H9 (cell line): ENCODE measurements around the gene CADPS2. TPM values are rescaled to one million over a fixed set of nuclear protein-coding genes. Genes with fewer than 3 reads are reported as not detected.

Experiments used
- DNase-seq: peaks from one replicate; pipeline ENCODE4 v3.0.0-alpha.2; 2017
- H2AFZ ChIP-seq: one replicate; pipeline ENCODE4 v1.6.1; 2013; ENCODE audit warnings: mild to moderate bottlenecking, low read length, control low read depth, moderate library complexity
- H2AK5ac ChIP-seq: 2 replicates; pipeline ENCODE4 v1.6.1; 2013; ENCODE audit warnings: low read length, control low read depth, mixed read lengths; ENCODE audit not compliant: insufficient read length
- H2BK120ac ChIP-seq: one replicate; pipeline ENCODE4 v1.6.1; 2013; ENCODE audit warnings: low read depth, mild to moderate bottlenecking, low read length, control low read depth, inconsistent platforms; ENCODE audit not compliant: poor library complexity, severe bottlenecking
- H2BK12ac ChIP-seq: 2 replicates; pipeline ENCODE4 v1.6.1; 2013; ENCODE audit warnings: low read length, control low read depth, mixed read lengths, low read depth; ENCODE audit not compliant: insufficient read length
- H2BK15ac ChIP-seq: 2 replicates; pipeline ENCODE4 v1.6.1; 2013; ENCODE audit warnings: low read depth, low read length, control low read depth
- H2BK20ac ChIP-seq: one replicate; pipeline ENCODE4 v1.6.1; 2013; ENCODE audit warnings: low read depth, mild to moderate bottlenecking, low read length, control low read depth, inconsistent platforms; ENCODE audit not compliant: poor library complexity, severe bottlenecking
- H2BK5ac ChIP-seq: 2 replicates; pipeline ENCODE4 v1.6.1; 2013; ENCODE audit warnings: low read length, control low read depth, mixed read lengths; ENCODE audit not compliant: insufficient read length
- H3K14ac ChIP-seq: 2 replicates; pipeline ENCODE4 v1.6.1; 2013; ENCODE audit warnings: low read length, control low read depth; ENCODE audit not compliant: insufficient read depth
- H3K18ac ChIP-seq: 2 replicates; pipeline ENCODE4 v1.6.1; 2013; ENCODE audit warnings: low read depth, mild to moderate bottlenecking, mixed read lengths, low read length, control low read depth; ENCODE audit not compliant: insufficient read length
- H3K23ac ChIP-seq: 2 replicates; pipeline ENCODE4 v1.6.1; 2013; ENCODE audit warnings: low read length, control low read depth, mixed read lengths, low read depth; ENCODE audit not compliant: insufficient read length
- H3K23me2 ChIP-seq: 2 replicates; pipeline ENCODE4 v1.6.1; 2013; ENCODE audit warnings: low read depth, mild to moderate bottlenecking, mixed read lengths, low read length, control low read depth; ENCODE audit not compliant: insufficient read length, poor library complexity, severe bottlenecking
- H3K27ac ChIP-seq: 2 replicates; pipeline ENCODE4 v1.5.1; 2013; ENCODE audit warnings: low read length, control low read depth, mixed read lengths, low read depth; ENCODE audit not compliant: insufficient read length
- H3K27me3 ChIP-seq: 2 replicates; pipeline ENCODE4 v1.6.1; 2013; ENCODE audit warnings: low read length, control low read depth, inconsistent platforms; ENCODE audit not compliant: insufficient read depth
- H3K4ac ChIP-seq: 2 replicates; pipeline ENCODE4 v1.6.1; 2013; ENCODE audit warnings: low read depth, mild to moderate bottlenecking, control low read depth, inconsistent platforms, low read length, moderate library complexity
- H3K4me1 ChIP-seq: 2 replicates; pipeline ENCODE4 v1.6.1; 2013; ENCODE audit warnings: low read length, control low read depth, inconsistent platforms; ENCODE audit not compliant: insufficient read depth
- H3K4me2 ChIP-seq: 2 replicates; pipeline ENCODE4 v1.6.1; 2013; ENCODE audit warnings: low read length, control low read depth, mixed read lengths; ENCODE audit not compliant: insufficient read length, insufficient read depth
- H3K56ac ChIP-seq: 2 replicates; pipeline ENCODE4 v1.6.1; 2013; ENCODE audit warnings: low read depth, mild to moderate bottlenecking, mixed read lengths, low read length, control low read depth; ENCODE audit not compliant: insufficient read length
- H3K79me1 ChIP-seq: 2 replicates; pipeline ENCODE4 v1.6.1; 2013; ENCODE audit warnings: low read depth, mild to moderate bottlenecking, moderate library complexity, low read length, control low read depth, inconsistent platforms; ENCODE audit not compliant: insufficient read depth, poor library complexity, severe bottlenecking
- H3K79me2 ChIP-seq: 2 replicates; pipeline ENCODE4 v1.6.1; 2013; ENCODE audit warnings: low read length, control low read depth, inconsistent platforms; ENCODE audit not compliant: insufficient read depth
- H3K9ac ChIP-seq: 2 replicates; pipeline ENCODE4 v1.6.1; 2013; ENCODE audit warnings: low read length, control low read depth, mixed read lengths; ENCODE audit not compliant: insufficient read length; ENCODE audit errors: extremely low read depth
- H3K9me3 ChIP-seq: one replicate; pipeline ENCODE4 v1.6.1; 2013; ENCODE audit warnings: low read depth, low read length, inconsistent platforms; ENCODE audit not compliant: control insufficient read depth
- H3T11ph ChIP-seq: one replicate; pipeline ENCODE4 v1.6.1; 2013; ENCODE audit warnings: mild to moderate bottlenecking, low read length, control low read depth, inconsistent platforms
- H4K20me1 ChIP-seq: one replicate; pipeline ENCODE4 v1.6.1; 2013; ENCODE audit not compliant: control insufficient read depth, insufficient read length, insufficient read depth
- H4K5ac ChIP-seq: 2 replicates; pipeline ENCODE4 v1.6.1; 2013; ENCODE audit warnings: low read depth, mild to moderate bottlenecking, mixed read lengths, low read length, control low read depth; ENCODE audit not compliant: insufficient read length
- H4K8ac ChIP-seq: replicated peaks from 2 replicates; pipeline ENCODE4 v1.6.1; 2013; ENCODE audit warnings: low read length, control low read depth, mixed read lengths, low read depth; ENCODE audit not compliant: insufficient read length
- H4K91ac ChIP-seq: 2 replicates; pipeline ENCODE4 v1.6.1; 2013; ENCODE audit warnings: low read depth, mild to moderate bottlenecking, moderate library complexity, mixed read lengths, low read length, control low read depth; ENCODE audit not compliant: insufficient read length
- H3K27ac Mint-ChIP-seq, 3 experiments: 2 replicates in 2 of 3; 3 replicates in 1 of 3; pipeline ENCODE4 v1.8.0; 2020 to 2021; ENCODE audit warnings: mixed read lengths in 3 of 3, mild to moderate bottlenecking in 1 of 3, moderate library complexity in 1 of 3
- H3K27me3 Mint-ChIP-seq: 2 replicates; pipeline ENCODE4 v1.8.0; 2021; ENCODE audit warnings: low read depth, mild to moderate bottlenecking, moderate library complexity, mixed read lengths
- H3K36me3 Mint-ChIP-seq, 3 experiments: 2 replicates in 2 of 3; 3 replicates in 1 of 3; pipeline ENCODE4 v1.8.0; 2020 to 2021; ENCODE audit warnings: low read depth in 3 of 3, mixed read lengths in 3 of 3; ENCODE audit not compliant: insufficient read depth in 1 of 3
- H3K4me1 Mint-ChIP-seq, 2 experiments: 2 replicates each; pipeline ENCODE4 v1.8.0; 2020; ENCODE audit warnings: mixed read lengths in 2 of 2
- H3K4me3 Mint-ChIP-seq, 2 experiments: 2 replicates in 1 of 2; 3 replicates in 1 of 2; pipeline ENCODE4 v1.8.0; 2020 to 2021; ENCODE audit warnings: mild to moderate bottlenecking in 2 of 2, mixed read lengths in 2 of 2, moderate library complexity in 1 of 2
- H3K9me3 Mint-ChIP-seq, 2 experiments: 2 replicates in 1 of 2; 3 replicates in 1 of 2; pipeline ENCODE4 v1.8.0; 2020; ENCODE audit warnings: mild to moderate bottlenecking in 2 of 2, mixed read lengths in 2 of 2, moderate library complexity in 1 of 2
- total RNA-seq: library from RNA; stranded (reverse); gene quantifications from 2 replicates; pipeline ENCODE4 v1.2.1, GENCODE V29; 2021
- TF ChIP-seq, protein P1 (sequence below): fragments of 200-600 bp; sonication (generic); conservative IDR thresholded peaks from 3 replicates; pipeline ENCODE4 v1.8.0; 2021; ENCODE audit warnings: antibody characterized with exemption, mild to moderate bottlenecking

The CADPS2 gene
- total RNA-seq, 1 experiment from 2014 or later, result 7.1 TPM

DNA sequence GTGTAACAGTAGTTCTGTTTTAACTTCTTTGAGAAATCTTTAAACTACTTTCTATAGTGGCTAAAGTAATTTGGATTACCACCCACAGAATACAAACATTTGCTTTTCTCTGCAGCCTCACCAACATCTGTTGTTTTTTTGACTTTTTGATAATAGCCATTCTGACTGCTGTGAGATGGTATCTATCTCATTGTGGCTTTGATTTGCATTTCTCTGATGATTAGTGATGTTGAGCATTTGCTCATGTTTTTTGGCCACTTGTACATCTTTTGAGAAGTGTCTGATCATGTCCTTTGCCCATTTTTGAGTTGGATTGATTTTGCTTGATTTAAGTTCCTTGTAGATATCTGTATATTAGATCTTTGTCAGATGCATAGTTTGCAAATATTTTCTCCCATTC is 254.0 kb downstream of the CADPS2 start:
- TF ChIP-seq, protein P1, sequence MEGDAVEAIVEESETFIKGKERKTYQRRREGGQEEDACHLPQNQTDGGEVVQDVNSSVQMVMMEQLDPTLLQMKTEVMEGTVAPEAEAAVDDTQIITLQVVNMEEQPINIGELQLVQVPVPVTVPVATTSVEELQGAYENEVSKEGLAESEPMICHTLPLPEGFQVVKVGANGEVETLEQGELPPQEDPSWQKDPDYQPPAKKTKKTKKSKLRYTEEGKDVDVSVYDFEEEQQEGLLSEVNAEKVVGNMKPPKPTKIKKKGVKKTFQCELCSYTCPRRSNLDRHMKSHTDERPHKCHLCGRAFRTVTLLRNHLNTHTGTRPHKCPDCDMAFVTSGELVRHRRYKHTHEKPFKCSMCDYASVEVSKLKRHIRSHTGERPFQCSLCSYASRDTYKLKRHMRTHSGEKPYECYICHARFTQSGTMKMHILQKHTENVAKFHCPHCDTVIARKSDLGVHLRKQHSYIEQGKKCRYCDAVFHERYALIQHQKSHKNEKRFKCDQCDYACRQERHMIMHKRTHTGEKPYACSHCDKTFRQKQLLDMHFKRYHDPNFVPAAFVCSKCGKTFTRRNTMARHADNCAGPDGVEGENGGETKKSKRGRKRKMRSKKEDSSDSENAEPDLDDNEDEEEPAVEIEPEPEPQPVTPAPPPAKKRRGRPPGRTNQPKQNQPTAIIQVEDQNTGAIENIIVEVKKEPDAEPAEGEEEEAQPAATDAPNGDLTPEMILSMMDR, result no peak
- no peak overlapping the region for H3K27ac Mint-ChIP-seq

More for the DNA sequence above, 254.0 kb downstream of the CADPS2 start:
- no peak overlapping the region for H2BK5ac ChIP-seq
- no peak overlapping the region for H2AFZ ChIP-seq
- no peak overlapping the region for H3T11ph ChIP-seq
- H4K5ac ChIP-seq, result no peak overlapping the region
- no peaks in the 10 kb centered on the region for H3K4me1 ChIP-seq
- no peak for DNase-seq
- no peak overlapping the region for H2BK15ac ChIP-seq
- H3K27ac ChIP-seq, result no peak overlapping the region
- no peak overlapping the region for H3K4me3 Mint-ChIP-seq
- no peak overlapping the region for H4K8ac ChIP-seq
- no peaks in the 10 kb centered on the region for H3K79me2 ChIP-seq
- H2AK5ac ChIP-seq, result no peak overlapping the region
- no peak overlapping the region for H3K9ac ChIP-seq
- H3K14ac ChIP-seq, result no peak overlapping the region
- H4K20me1 ChIP-seq, result no peaks in the 10 kb centered on the region
- no peaks in the 10 kb centered on the region for H3K4me1 Mint-ChIP-seq
- no peak overlapping the region for H2BK120ac ChIP-seq
- H2BK12ac ChIP-seq, result no peak overlapping the region
- H3K27me3 ChIP-seq, result no peaks in the 10 kb centered on the region
- no peak overlapping the region for H3K23ac ChIP-seq
- no peak overlapping the region for H3K18ac ChIP-seq
- no peaks in the 10 kb centered on the region; a peak in 1 of 7 replicates for H3K36me3 Mint-ChIP-seq
- no peaks in the 10 kb centered on the region for H3K23me2 ChIP-seq
- no peak overlapping the region for H3K56ac ChIP-seq
- H3K4me2 ChIP-seq, result no peak overlapping the region
- no peaks in the 10 kb centered on the region; a peak in 1 of 5 replicates for H3K9me3 Mint-ChIP-seq
- H3K9me3 ChIP-seq, result no peaks in the 10 kb centered on the region
- no peak overlapping the region for H4K91ac ChIP-seq
- H3K27me3 Mint-ChIP-seq, result no peaks in the 10 kb centered on the region
- H3K79me1 ChIP-seq, result no peaks in the 10 kb centered on the region
- no peak overlapping the region for H2BK20ac ChIP-seq
- no peak overlapping the region for H3K4ac ChIP-seq
